Body of pancreas (tissue), 4 donors: ENCODE data around the gene POU5F2.

Source experiments
- POLR2A ChIP-seq, 3 donors: fragments of 450-650 bp; IDR thresholded peaks; one replicate each; pipeline ENCODE4 v1.6.1; 2016; ENCODE audit warnings: antibody characterized with exemption in 3 of 3, mild to moderate bottlenecking in 2 of 3
- TF ChIP-seq, protein P1 (sequence below), 7 experiments: fragments of 450-650 bp in 4 of 7; fragments of 200-600 bp in 3 of 7; sonication (generic) in 3 of 7; IDR thresholded peaks; one replicate each; pipeline ENCODE4 v1.5.1; 2016 to 2019; ENCODE audit warnings: antibody characterized with exemption in 7 of 7

DNA sequence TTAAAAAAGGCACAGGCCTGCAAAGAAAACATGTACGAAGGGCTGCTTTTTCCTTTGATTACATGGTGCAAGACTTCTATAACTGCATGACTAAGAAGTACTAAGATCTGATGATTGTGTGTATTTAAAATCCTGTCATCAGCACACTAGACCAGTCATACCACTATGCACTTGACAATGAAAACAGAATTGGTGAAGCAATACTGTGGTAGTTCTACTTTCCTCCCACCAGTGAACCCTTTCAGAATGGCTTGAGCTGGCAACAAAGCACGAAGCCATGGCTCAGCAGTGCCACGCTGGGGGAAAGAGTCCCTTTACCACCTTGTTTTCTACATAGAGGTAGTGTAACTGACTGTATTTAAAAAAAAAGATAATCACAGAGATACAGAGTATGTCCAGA, 49.0 kb upstream of the POU5F2 start:
- TF ChIP-seq, protein P1, sequence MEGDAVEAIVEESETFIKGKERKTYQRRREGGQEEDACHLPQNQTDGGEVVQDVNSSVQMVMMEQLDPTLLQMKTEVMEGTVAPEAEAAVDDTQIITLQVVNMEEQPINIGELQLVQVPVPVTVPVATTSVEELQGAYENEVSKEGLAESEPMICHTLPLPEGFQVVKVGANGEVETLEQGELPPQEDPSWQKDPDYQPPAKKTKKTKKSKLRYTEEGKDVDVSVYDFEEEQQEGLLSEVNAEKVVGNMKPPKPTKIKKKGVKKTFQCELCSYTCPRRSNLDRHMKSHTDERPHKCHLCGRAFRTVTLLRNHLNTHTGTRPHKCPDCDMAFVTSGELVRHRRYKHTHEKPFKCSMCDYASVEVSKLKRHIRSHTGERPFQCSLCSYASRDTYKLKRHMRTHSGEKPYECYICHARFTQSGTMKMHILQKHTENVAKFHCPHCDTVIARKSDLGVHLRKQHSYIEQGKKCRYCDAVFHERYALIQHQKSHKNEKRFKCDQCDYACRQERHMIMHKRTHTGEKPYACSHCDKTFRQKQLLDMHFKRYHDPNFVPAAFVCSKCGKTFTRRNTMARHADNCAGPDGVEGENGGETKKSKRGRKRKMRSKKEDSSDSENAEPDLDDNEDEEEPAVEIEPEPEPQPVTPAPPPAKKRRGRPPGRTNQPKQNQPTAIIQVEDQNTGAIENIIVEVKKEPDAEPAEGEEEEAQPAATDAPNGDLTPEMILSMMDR (IDR thresholded peaks at IDR 0.05): no peak
- no peak for TF ChIP-seq POLR2A (IDR thresholded peaks at IDR 0.05)
